Measurements from ENCODE around the gene BUD31.
"Not testable (repeated sequence)": the region's sequence is repeated elsewhere in the genome, so short reads cannot be mapped to it uniquely, and the experiment has no call there.

Gene BUD31

GRCh38 chr7:99399597-99399996 lies 9.2 kb upstream of the BUD31 start:
- DNase-seq (ENCODE audit: low spot score): no peak

DNA sequence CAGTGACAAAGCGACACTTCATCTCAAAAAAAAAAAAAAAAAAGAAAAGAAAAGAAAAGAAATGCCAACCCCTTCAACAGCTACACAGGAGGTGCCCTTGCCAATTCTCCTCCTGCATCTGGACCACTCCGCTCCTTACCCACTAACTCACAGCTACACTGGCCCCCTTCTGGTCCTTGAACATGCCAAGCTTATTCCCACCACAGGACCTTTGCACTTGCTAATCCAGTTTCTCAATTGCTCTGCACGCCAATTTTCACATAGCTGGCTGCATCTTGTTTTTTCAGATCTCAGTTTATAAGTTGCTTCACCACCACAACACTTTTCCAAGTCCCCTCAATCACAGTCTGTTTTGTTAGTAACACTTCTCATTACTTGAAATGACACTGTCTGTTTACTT lies 5.9 kb upstream of the BUD31 start:
- DNase-seq (ENCODE audit: low spot score): no peak

DNA sequence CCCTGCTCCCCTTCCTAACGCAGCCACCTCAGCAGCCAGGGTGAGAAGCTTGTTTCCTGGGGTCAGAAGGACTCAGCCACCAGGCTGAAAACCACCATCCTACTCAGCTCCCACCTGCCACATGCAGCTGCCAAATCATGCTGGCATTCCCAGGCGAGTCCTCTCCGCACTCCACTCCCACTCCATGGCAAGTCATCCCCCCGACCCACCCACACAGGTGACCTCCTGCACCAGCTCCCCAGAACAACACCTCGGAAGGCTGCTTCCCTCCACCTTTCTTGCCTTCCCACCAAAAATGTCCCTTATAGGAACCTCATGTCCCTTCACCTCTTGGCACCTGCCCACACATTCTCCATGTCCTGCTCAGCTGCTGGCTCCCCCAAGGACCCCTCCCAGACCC lies 5.0 kb upstream of the BUD31 start:
- no peak for DNase-seq (ENCODE audit: low spot score)

- DNase-seq (ENCODE audit: low spot score): no peak
These were observed 4.4 kb upstream of the BUD31 start for GRCh38 chr7:99404235-99404976.

- no peak for DNase-seq (ENCODE audit: low spot score)
These were observed 3.8 kb upstream of the BUD31 start for GRCh38 chr7:99404977-99405320.

DNA sequence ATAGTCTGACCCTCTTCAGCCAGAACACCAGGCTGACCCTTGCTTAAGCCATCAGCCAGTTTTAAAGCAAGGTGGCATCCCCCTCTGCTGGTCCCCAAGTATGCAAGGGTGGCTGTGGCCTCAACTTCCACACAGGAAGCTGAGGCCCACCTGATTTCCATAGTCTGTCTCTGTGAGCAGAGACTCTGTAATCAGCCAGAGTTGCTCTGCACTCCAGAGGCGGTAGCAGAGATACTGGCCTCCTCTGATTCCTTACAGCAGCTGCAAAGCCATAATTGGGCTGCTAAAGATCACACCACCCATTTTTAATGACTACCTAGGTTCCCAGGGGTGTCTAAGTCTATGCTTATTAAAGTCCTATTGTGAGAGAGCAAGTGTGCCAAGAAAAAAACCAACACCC lies 2.2 kb upstream of the BUD31 start:
- DNase-seq (ENCODE audit: low spot score): no peak

DNA sequence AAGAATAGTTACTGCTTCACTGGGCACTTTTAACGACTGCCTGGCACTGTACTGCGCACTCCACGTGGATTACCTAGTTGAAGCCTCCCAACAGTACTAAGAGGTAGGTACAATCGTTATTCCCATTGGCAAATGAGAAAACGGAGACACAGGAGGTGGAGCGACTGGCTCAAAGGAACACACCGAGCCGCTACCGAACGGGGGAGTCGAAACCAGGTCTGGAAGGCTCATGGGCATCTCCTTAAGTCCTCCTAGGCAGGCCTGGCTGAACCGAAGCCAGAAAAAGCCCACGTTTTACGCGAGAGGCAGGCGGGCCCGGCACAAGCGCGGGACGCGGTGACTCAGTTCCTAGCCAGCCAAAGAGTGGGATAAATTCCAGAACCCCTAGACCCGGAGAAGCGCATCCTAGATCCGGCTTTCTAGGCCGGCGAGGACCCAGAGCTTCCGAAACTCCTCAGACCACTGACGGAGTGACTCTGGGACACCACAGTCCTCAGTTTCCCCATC lies 844 bp upstream of the BUD31 start:
- no peak for DNase-seq (ENCODE audit: low spot score)

DNA sequence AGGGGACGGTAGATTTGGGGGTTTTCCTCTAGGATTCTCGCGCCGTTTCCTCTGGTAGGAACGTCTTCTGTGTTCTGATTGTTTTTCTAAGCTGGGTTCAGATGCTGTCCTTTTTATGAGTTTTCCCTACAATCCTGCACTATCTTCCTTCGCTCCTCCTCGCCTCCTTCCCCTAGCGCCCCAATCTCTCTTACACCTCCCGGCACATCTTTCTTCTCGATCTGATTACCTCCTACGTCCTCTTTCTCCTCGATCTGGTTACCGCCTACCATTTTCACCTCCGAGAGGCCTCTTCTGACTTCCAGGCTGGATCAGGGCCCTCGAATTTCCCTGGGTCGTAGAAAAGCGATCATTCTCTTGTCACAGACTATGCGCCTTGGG lies 413 bp downstream of the BUD31 start:
- DNase-seq (ENCODE audit: low spot score): no peak

DNA sequence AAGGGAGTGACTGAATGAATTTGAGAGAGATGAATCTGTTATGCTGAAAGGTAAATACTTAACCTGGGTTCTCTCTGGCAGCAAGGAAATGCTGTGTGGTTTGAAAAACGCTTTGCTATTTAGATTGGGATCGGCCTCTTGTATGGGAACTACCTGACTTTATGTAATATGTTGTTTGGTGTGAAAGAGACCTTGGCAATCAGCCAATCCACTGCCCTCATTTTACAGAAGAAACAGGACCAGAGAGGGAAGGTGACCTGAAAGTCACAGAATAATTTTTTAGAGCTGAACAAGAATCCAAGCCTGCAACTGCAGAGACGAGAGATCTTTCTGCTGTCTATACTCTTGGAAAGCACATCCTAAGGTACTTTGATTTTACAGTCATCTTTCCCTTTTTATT lies 1.0 kb downstream of the BUD31 start:
- no peak for DNase-seq (ENCODE audit: low spot score)

DNA sequence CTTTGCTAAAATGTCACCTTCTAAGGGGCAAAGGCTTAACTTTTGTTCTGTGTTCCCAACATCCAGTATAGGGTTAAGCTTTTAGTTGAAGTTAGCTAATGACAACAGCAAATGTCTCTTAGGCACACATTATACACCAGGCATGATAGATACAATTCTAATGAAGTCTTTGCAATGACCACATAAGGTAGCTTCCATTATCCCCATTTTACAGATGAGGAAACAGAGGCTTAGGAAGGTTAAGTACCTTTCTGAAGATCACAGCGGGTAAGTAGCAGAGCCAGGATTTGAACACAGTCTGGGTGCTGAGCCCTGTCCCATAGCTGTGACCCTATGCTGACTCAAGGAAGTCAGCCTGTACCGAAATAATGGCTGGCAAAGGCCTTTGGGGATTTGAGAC lies 1.9 kb downstream of the BUD31 start:
- DNase-seq (ENCODE audit: low spot score): no peak

GRCh38 chr7:99415513-99416127 lies 6.9 kb downstream of the BUD31 start:
- DNase-seq (ENCODE audit: low spot score): peak; percentile 44

DNA sequence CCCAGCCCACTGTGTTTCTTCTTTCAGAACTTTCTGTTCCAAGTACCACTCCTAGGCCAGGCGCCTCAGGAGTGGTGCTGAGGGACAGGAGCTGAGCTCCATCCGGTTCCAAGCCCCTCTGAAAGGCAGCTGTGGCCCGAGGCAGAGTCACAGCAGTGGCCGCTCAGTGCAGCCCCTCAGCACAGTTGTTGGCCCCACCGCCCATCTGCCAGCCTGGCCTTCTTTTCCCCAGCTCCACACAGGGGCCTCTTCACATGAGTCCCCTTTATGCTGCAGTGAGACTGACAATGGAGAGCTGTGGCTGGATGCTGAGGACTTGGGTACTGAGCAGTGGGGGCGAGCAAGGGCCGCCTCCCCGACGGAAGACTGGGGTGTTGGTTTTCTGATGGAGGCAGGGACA lies 9.5 kb downstream of the BUD31 start:
- DNase-seq (ENCODE audit: low spot score): no peak

DNA sequence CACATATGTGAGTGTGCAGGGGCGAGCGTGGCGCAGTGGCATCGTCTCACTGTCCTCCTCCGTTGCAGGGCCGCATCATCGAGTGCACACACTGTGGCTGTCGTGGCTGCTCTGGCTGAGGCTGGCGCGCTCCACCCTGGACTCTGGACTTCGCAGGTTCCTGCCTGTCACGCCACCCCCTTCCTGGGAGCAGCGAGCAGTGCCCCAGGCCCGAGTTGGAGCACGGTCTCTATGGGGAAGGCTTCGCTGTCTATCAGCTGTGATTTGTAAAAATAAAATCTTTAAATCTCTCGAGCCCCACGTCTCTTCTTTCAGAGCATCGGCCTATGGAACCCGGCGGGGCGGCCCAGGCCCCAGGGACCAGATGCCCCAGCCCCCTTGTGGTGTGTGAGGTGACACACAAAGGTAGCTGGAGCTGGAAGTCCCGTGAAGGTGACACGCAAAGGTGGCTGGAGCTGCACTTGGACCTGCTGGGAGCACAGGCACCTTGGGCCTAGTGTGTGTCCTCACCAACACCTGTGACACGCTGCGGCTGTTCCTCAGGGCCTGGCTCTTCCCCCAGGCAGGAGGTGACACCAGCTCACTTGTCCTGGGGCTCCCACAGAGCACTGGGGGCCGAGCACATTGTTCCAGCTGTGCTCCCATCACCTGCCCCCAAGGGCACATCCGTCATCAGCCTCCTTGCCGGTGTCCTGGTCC lies 10.7 kb downstream of the BUD31 start:
- no peak for DNase-seq (ENCODE audit: low spot score)

- DNase-seq (ENCODE audit: low spot score): no peak
These were observed 11.4 kb downstream of the BUD31 start for GRCh38 chr7:99420213-99420612.

- no peak for DNase-seq (ENCODE audit: low spot score)
These were observed 12.2 kb downstream of the BUD31 start for GRCh38 chr7:99420986-99421385.

GRCh38 chr7:99422186-99422585 lies 13.4 kb downstream of the BUD31 start:
- DNase-seq (ENCODE audit: low spot score): no peak

DNA sequence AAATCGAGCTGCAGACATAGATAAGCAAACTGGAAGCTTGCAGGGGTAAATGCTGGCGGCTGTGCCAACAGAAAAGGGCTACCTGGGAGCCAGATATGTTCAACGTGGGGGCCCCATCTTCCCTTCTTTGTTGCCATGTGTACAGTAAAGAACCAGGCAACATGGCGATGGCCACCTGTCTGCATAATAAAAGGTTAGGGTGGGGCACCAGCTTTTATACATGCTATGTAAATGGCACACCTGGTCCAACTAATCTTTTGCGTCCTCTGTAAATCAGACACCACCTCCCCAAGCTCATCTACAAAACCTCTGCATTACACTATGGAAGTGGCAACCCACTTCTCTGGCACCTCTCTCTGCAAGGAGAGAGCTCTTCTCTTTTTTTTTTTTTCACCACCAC lies 13.9 kb downstream of the BUD31 start:
- DNase-seq (ENCODE audit: low spot score): no peak

- DNase-seq (ENCODE audit: low spot score): no peak
These were observed 16.4 kb downstream of the BUD31 start for GRCh38 chr7:99424932-99425730.

DNA sequence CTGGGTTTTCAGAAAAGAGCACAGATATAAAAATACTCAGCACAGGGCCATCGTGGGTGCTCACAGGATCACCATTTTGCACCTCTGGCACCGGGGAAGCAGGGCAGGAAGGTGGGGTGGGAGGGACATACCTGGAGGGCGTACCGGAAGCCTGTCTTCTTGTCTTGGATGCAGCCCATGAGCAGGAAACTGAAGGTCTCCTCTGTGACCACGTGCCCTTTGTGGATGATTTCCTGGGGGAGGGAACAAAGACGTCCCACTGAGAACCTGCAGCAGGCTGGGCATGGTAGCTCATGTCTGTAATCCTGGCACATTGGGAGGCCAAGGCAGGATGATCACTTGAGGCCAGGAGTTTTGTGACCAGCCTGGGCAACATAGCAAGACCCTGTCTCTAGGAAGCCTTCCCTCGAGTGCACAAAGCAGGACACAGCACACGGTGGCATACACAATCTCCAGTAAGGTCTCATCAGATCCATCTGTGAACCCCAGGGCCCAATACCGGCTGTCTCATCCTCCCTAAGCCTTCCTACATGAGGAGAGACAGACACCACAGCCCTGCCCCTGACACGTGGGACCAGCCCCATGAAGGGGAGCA lies 20.3 kb downstream of the BUD31 start:
- DNase-seq (ENCODE audit: low spot score): no peak

DNA sequence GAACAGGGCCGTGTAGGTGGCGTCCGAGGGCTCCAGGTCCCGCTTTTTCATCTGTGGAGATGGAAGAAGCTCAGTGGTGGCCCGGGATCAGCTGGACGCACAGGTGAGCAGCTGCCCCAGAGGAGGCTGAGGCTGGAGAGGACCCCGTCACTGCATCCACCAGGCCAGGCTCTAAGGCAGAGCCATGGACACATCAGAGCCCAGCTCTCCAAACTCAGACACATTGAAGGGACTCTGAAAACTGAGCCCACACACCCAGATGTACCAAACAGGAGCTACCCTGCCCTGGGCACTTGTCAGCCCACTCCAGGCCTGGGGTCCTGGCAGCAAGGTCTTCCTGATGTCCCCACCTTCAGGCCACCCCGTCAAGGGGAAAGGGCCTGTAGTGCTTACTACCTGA lies 21.0 kb downstream of the BUD31 start:
- no peak for DNase-seq (ENCODE audit: low spot score)

- DNase-seq (ENCODE audit: low spot score): not testable (repeated sequence)
These were observed 23.2 kb downstream of the BUD31 start for GRCh38 chr7:99431756-99432540.
